Prostate gland (tissue), 2 donors: ENCODE measurements around the gene TAC4. TPM values are rescaled to one million over a fixed set of nuclear protein-coding genes. Genes with fewer than 3 reads are reported as not detected.

ENCODE experiments used
- DNase-seq: peaks from one replicate; pipeline ENCODE4 v3.0.0-alpha.2; 2019; ENCODE audit warnings: low spot score
- H3K27ac ChIP-seq, 2 donors: fragments of 200-600 bp; sonication (generic); 2 replicates each; pipeline ENCODE4 v1.5.1; 2017 to 2019
- H3K27me3 ChIP-seq: fragments of 200-600 bp; sonication (generic); replicated peaks from 2 replicates; pipeline ENCODE4 v1.5.1; 2019; ENCODE audit not compliant: insufficient read depth
- H3K36me3 ChIP-seq, 2 donors: fragments of 200-600 bp; sonication (generic); 1 replicate in 1 of 2; 2 replicates in 1 of 2; pipeline versions ENCODE4 v1.5.1 to v1.8.1; 2017 to 2019
- H3K4me1 ChIP-seq: fragments of 200-600 bp; sonication (generic); replicated peaks from 2 replicates; pipeline ENCODE4 v1.5.1; 2019
- H3K4me3 ChIP-seq, 2 donors: fragments of 200-600 bp; sonication (generic); 2 replicates each; pipeline ENCODE4 v1.5.1; 2017 to 2019
- H3K9me3 ChIP-seq: fragments of 200-600 bp; sonication (generic); 2 replicates; pipeline ENCODE4 v1.5.1; 2017
- CTCF ChIP-seq, 4 experiments: fragments of 200-600 bp in 2 of 4; fragments of 450-650 bp in 2 of 4; sonication (generic) in 2 of 4; IDR thresholded peaks; 1 replicate in 3 of 4; 2 replicates in 1 of 4; pipeline ENCODE4 v1.5.1; 2016 to 2019; ENCODE audit warnings: antibody characterized with exemption in 4 of 4, mild to moderate bottlenecking in 2 of 4, moderate library complexity in 2 of 4
- POLR2A ChIP-seq: fragments of 450-650 bp; IDR thresholded peaks from one replicate; pipeline ENCODE4 v1.6.1; 2016; ENCODE audit warnings: antibody characterized with exemption, mild to moderate bottlenecking
- POLR2AphosphoS5 ChIP-seq: sonication (generic); formaldehyde crosslinking; IDR thresholded peaks from one replicate; pipeline ENCODE4 v1.6.1; 2017; ENCODE audit warnings: antibody characterized with exemption
- WGBS: methylation state at CpG from one replicate; pipeline ENCODE4 v1.1.5; 2018; 5-methylcytosine and 5-hydroxymethylcytosine counted together
- intact Hi-C: fragments of 100-400 bp; cut with DNase I; formaldehyde crosslinking; loops from one replicate; pipeline ENCODE4 v1.14.2; 2022
- total RNA-seq, 2 donors: library from RNA; depleted of rRNA; stranded (reverse); fragments of >200 nt; gene quantifications; one replicate each; pipeline ENCODE4 v1.1.0, GENCODE V29; 2016

The TAC4 gene
- total RNA-seq, 2 donors from 2014 or later, result not detected

GRCh38 chr17:49869038-49869374, 21.1 kb upstream of the TAC4 start:
- 67% methylated on average over 1 of the region's 1 CpG for WGBS

GRCh38 chr17:49866882-49867413, 19.1 kb upstream of the TAC4 start:
- Histone ChIP-seq H3K27me3 (no peaks in the 10 kb centered on the region), H3K4me3 (no peak overlapping the region), H3K36me3 (no peaks in the 10 kb centered on the region), H3K27ac (no peak overlapping the region), H3K9me3 (no peaks in the 10 kb centered on the region), H3K4me1 (no peaks in the 10 kb centered on the region)
- WGBS, result 91% methylated on average over 3 of the region's 3 CpGs
- TF ChIP-seq POLR2AphosphoS5, result no peak
- no peak for TF ChIP-seq CTCF (IDR thresholded peaks at IDR 0.05)
- TF ChIP-seq POLR2A, result no peak
- intact Hi-C loops, result no loop called here
- no peak for DNase-seq

More at GRCh38 chr17:49869038-49869374, 21.1 kb upstream of the TAC4 start:
- H3K27me3 ChIP-seq, result no peaks in the 10 kb centered on the region
- intact Hi-C loops, result no loop called here
- H3K36me3 ChIP-seq, result no peaks in the 10 kb centered on the region
- TF ChIP-seq CTCF (IDR thresholded peaks at IDR 0.05) (no peak), POLR2AphosphoS5 (no peak), POLR2A (no peak)
- H3K9me3 ChIP-seq, result no peaks in the 10 kb centered on the region
- H3K27ac ChIP-seq, result no peak overlapping the region
- no peaks in the 10 kb centered on the region for H3K4me1 ChIP-seq
- DNase-seq, result no peak
- H3K4me3 ChIP-seq, result no peak overlapping the region

- 29% methylated on average over 1 of the region's 1 CpG for WGBS
- no peaks in the 10 kb centered on the region for H3K4me1 ChIP-seq
- no peak overlapping the region for H3K4me3 ChIP-seq
- no peak for DNase-seq
- no peaks in the 10 kb centered on the region for H3K9me3 ChIP-seq
- intact Hi-C loops, result no loop called here
- no peaks in the 10 kb centered on the region for H3K36me3 ChIP-seq
- TF ChIP-seq POLR2A (no peak), POLR2AphosphoS5 (no peak), CTCF (IDR thresholded peaks at IDR 0.05) (no peak)
- H3K27ac ChIP-seq, result no peak overlapping the region
- no peaks in the 10 kb centered on the region for H3K27me3 ChIP-seq
Measured at GRCh38 chr17:49866019-49866380, 18.1 kb upstream of the TAC4 start.

GRCh38 chr17:49862781-49863331, 15.0 kb upstream of the TAC4 start:
- Histone ChIP-seq H3K4me1 (no peaks in the 10 kb centered on the region), H3K4me3 (no peak overlapping the region), H3K36me3 (no peaks in the 10 kb centered on the region), H3K9me3 (no peaks in the 10 kb centered on the region), H3K27me3 (no peaks in the 10 kb centered on the region), H3K27ac (no peak overlapping the region)
- 57% methylated on average over 16 of the region's 17 CpGs for WGBS
- intact Hi-C loops, result no loop called here
- no peak for TF ChIP-seq POLR2AphosphoS5
- no peak for TF ChIP-seq CTCF (IDR thresholded peaks at IDR 0.05)
- TF ChIP-seq POLR2A, result no peak
- no peak for DNase-seq

GRCh38 chr17:49861150-49861884, 13.4 kb upstream of the TAC4 start:
- Histone ChIP-seq H3K27me3 (no peaks in the 10 kb centered on the region), H3K9me3 (no peaks in the 10 kb centered on the region), H3K4me1 (no peaks in the 10 kb centered on the region), H3K4me3 (no peak overlapping the region), H3K36me3 (no peaks in the 10 kb centered on the region), H3K27ac (no peak overlapping the region)
- TF ChIP-seq CTCF (IDR thresholded peaks at IDR 0.05), result peak; percentile 82 to 90 (median 88)
- no peak for TF ChIP-seq POLR2A
- intact Hi-C loops, result loop anchor here (1.0 kb wide), 1 partner anchor 137 kb away; no protein-coding TSS in a partner anchor
- DNase-seq, result peak; percentile 33
- WGBS, result 41% methylated on average over 16 of the region's 16 CpGs
